Measurements from ENCODE around the gene RALGAPA2. TPM values are rescaled to one million over a fixed set of nuclear protein-coding genes. Genes with fewer than 3 reads are reported as not detected.
A peak's percentile ranks its signal among the peaks of the same experiment; 100 is the strongest.
"Not testable (repeated sequence)": the region's sequence is repeated elsewhere in the genome, so short reads cannot be mapped to it uniquely, and the experiment has no call there.

Gene RALGAPA2
- polyA plus RNA-seq, 4 donors, result 17.4 to 24.7 (median 18.6) TPM

DNA sequence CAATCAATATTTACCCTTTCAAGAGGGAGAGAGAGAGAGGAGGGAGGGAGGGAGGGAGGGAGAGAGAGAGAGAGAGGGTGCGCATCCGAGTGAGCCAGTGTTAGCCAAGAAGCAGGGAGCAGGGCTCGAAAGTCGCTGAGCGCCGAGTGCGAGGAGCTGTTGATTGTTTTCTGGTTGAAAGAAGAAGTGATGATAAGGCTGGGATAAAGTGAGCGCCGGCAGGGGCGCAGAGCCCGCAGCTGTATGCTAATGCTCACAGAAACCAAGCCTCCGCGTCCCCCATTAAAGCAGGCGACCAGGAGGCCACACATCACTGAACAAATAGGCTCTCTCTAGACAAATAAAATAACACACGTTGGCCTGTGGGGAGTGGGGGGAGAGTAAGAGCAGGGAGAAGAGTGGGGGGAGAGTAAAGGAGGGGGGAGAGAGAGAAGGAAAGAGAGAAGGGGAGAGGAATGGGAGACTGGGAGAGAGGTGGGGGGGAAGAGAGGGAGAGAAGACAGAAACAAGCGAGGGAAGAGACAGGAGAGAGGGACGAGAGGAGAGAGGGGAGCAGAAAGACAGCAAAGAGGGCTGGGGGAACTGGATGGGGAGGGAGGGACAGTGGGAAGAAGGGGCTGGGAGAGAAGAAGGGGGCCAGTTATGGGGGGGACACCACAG, 349.5 kb downstream of the RALGAPA2 start:
- no peak for DNase-seq (ENCODE audit: low read depth in 4 of 4, low spot score in 2 of 4)

DNA sequence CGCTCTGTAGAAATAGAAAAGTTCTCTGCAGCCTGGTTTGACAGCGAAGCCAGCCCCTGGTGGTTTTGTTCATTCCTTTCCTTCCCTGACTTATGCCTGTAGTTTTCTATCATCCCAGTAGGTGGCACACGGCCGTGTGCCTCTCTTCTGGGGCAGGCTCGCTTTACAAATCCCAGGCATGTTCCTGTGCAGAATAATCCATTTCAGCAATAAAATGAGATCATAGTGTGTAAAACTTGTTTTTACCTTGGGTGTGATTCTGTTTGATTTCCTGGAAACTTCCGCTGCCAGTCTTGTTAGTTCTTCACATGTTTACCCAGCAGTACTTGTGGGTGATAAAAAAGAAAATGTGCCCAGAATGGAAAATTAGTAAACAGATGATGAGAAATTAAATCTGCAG, 352.0 kb downstream of the RALGAPA2 start:
- DNase-seq (ENCODE audit: low read depth in 4 of 4, low spot score in 2 of 4), result peak in 1 of 4 donors; percentile 64

DNA sequence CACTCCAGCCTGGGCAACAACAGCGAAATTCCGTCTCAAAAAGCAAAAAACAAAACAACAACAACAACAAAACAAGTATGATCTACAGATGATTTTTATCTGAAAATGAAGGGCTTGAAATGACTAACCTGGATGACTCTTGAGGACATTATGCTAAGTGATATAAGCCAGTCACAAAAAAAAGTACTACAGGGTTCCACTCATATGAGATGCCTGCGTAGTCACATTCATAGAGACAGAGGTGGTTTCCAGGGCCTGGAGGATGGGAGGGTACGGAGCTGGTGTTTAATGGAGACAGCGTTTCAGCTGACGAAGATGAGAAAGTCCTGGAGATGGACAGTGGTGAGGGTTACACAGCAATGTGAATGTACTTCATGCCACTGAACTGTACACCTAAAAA, 352.8 kb downstream of the RALGAPA2 start:
- DNase-seq (ENCODE audit: low read depth in 4 of 4, low spot score in 2 of 4), result no peak

DNA sequence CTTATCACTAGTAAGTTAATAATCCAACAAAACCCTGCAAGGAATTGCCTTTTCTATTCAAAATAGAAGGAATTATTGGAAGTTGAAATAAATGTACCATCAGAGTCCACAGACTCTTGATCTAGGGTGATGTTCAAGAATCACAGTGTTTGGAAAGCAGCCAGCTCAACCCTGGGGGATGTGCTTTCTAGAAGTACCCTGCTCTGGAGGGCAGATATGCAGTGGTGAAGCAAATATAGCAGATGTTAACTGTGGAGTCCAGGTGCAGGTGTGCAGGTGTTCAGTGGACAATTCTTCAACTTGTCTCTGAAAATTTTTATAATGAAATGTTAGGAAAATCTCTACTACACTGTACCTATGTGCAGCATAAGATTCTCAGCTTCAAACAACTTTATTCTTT, 353.6 kb downstream of the RALGAPA2 start:
- DNase-seq (ENCODE audit: low read depth in 4 of 4, low spot score in 2 of 4), result no peak

DNA sequence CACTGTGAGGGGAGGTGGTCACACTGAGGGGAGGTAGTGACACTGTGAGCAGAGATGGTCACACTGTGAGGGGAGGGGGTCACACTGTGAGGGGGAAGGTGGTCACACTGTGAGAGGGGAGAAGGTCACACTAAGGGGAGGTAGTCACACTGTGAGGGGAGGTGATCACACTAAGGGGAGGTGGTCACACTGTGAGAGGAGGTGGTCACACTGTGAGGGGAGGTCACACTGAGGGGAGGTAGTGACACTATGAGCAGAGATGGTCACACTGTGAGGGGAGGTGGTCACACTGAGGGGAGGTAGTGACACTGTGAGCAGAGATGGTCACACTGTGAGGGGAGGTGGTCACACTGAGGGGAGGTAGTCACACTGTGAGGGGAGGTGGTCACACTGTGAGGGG, 356.9 kb downstream of the RALGAPA2 start:
- DNase-seq (ENCODE audit: low read depth in 4 of 4, low spot score in 2 of 4), result not testable (repeated sequence)

DNA sequence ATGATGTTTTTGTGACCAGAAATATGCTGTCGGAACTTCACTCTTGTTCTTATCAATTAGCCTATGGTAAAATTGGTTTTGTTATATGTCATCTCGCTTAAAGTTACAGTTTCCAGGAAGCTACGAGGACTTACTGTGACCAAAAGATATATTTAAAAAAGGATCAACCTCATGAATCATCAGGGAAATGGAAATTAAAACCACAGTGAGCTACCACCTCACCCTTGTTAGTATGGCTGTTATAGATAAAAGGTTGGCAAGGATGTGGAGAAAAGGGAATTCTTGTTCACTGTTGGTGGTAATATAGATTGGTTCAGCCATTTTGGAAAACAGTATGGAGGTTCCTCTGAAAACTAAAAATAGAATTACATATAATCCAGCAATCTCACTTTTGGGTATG, 358.9 kb downstream of the RALGAPA2 start:
- no peak for DNase-seq (ENCODE audit: low read depth in 4 of 4, low spot score in 2 of 4)

DNA sequence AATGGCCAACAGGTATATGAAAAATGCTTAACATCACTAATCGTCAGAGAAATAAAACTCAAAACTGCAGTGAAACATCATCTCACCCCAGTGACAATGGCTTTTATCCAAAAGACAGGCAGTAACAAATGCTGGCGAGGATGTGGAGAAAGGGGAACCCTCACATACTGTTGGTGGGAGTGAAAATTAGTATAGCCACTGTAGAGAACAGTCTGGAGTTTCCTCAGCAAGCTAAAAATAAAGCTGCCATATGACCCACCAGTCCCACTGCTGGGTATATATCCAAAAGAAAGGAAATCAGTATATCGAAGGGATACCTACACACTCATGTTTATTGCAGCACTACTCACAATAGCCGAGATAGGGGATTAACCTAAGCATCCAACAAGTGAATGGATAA, 368.0 kb downstream of the RALGAPA2 start:
- no peak for DNase-seq (ENCODE audit: low read depth in 4 of 4, low spot score in 2 of 4)

DNA sequence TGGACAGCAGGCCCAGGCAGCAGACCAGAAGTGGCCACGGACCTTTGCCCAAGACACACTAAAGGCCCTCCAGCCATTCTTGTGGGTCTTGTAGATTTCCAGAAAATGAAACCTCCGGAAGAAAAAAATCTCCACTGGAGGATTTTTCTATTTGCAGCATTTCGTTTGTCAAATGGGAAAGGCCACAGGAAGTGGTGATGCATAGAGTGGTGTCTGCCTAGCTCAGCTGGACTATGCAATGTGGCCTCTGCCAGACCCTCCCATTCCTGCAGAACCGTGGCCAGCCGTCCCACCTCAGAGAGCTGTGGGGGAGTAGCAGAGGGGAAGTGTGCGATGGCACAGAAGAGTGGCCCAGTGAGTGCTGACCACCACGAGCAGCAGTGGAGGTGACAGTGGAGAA, 368.5 kb downstream of the RALGAPA2 start:
- no peak for DNase-seq (ENCODE audit: low read depth in 4 of 4, low spot score in 2 of 4)
